ENCODE data around the gene ATP8A1. TPM values are rescaled to one million over a fixed set of nuclear protein-coding genes. Genes with fewer than 3 reads are reported as not detected.

Gene ATP8A1
- polyA plus RNA-seq, 1 donor from 2014 or later: 45.8 TPM

GRCh38 chr4:42396752-42397634, 259.9 kb downstream of the ATP8A1 start, which contains the start of gene SHISA3:
Gene SHISA3, plus strand, starts transcription at chr4:42397488. Its CDS starts 569 bp downstream, at chr4:42398057.
- no peaks in the 10 kb centered on the region for H3F3A ChIP-seq (ENCODE audit: insufficient read depth, low read length, poor library complexity, severe bottlenecking)
- no peaks in the 10 kb centered on the region for H3K36me3 ChIP-seq (ENCODE audit: insufficient read depth, low read length)
- H4K20me1 ChIP-seq (ENCODE audit: insufficient read depth): no peaks in the 10 kb centered on the region
- no peaks in the 10 kb centered on the region for H3K9me3 ChIP-seq (ENCODE audit: low read length)
- H3K4me2 ChIP-seq (ENCODE audit: low read length): peak within 1 kb of the TSS; percentile 43
- H3K27ac ChIP-seq (ENCODE audit: low read length): no peak within 1 kb of the TSS
- H2AFZ ChIP-seq (ENCODE audit: low read depth, low read length): no peak within 1 kb of the TSS
- no peaks in the 10 kb centered on the region for H3K9me2 ChIP-seq (ENCODE audit: insufficient read depth, low read length)
- H3K4me3 ChIP-seq (ENCODE audit: low read length): peak within 1 kb of the TSS; percentile 83
- no peaks in the 10 kb centered on the region for H3K79me2 ChIP-seq (replicated peaks; ENCODE audit: insufficient read depth, low read length)
- peaks cover 71% of the 10 kb centered on the region for H3K27me3 ChIP-seq (ENCODE audit: insufficient read depth, low read depth, low read length)
- H3K9ac ChIP-seq (ENCODE audit: low read length): peak within 1 kb of the TSS; percentile 40
- no peak for TF ChIP-seq REST (IDR thresholded peaks at IDR 0.05; ENCODE audit: borderline replicate concordance)
- TF ChIP-seq TAF1 (IDR thresholded peaks at IDR 0.05; ENCODE audit: low read depth): no peak
- TF ChIP-seq EZH2 (IDR thresholded peaks at IDR 0.05; ENCODE audit: borderline replicate concordance, insufficient read depth, low read length, poor library complexity, severe bottlenecking): peak; percentile 73

GRCh38 chr4:42396361-42396751, 260.5 kb downstream of the ATP8A1 start:
- no peaks in the 10 kb centered on the region for H4K20me1 ChIP-seq (ENCODE audit: insufficient read depth)
- H3K36me3 ChIP-seq (ENCODE audit: insufficient read depth, low read length): no peaks in the 10 kb centered on the region
- no peaks in the 10 kb centered on the region for H3K9me2 ChIP-seq (ENCODE audit: insufficient read depth, low read length)
- H3K27me3 ChIP-seq (ENCODE audit: insufficient read depth, low read depth, low read length): peaks cover 69% of the 10 kb centered on the region
- H3F3A ChIP-seq (ENCODE audit: insufficient read depth, low read length, poor library complexity, severe bottlenecking): no peaks in the 10 kb centered on the region
- H3K4me3 ChIP-seq (ENCODE audit: low read length): peak overlapping the region; percentile 83
- no peaks in the 10 kb centered on the region for H3K79me2 ChIP-seq (replicated peaks; ENCODE audit: insufficient read depth, low read length)
- no peaks in the 10 kb centered on the region for H3K9me3 ChIP-seq (ENCODE audit: low read length)
- no peak overlapping the region for H3K9ac ChIP-seq (ENCODE audit: low read length)
- no peak overlapping the region for H3K4me2 ChIP-seq (ENCODE audit: low read length)
- H2AFZ ChIP-seq (ENCODE audit: low read depth, low read length): no peak overlapping the region
- no peak overlapping the region for H3K27ac ChIP-seq (ENCODE audit: low read length)
- TF ChIP-seq POLR2AphosphoS5 (IDR thresholded peaks at IDR 0.05) (peak; percentile 31), EZH2 (IDR thresholded peaks at IDR 0.05; ENCODE audit: borderline replicate concordance, insufficient read depth, low read length, poor library complexity, severe bottlenecking) (peak; percentile 12), EP300 (conservative IDR thresholded peaks at IDR 0.05; ENCODE audit: poor library complexity, severe bottlenecking) (no peak)

- no peaks in the 10 kb centered on the region for H3K79me2 ChIP-seq (replicated peaks; ENCODE audit: insufficient read depth, low read length)
- no peak overlapping the region for H3K9ac ChIP-seq (ENCODE audit: low read length)
- no peak overlapping the region for H3K27ac ChIP-seq (ENCODE audit: low read length)
- no peaks in the 10 kb centered on the region for H3K36me3 ChIP-seq (ENCODE audit: insufficient read depth, low read length)
- peaks cover 61% of the 10 kb centered on the region for H3K27me3 ChIP-seq (ENCODE audit: insufficient read depth, low read depth, low read length)
- H2AFZ ChIP-seq (ENCODE audit: low read depth, low read length): no peak overlapping the region
- TF ChIP-seq EZH2 (IDR thresholded peaks at IDR 0.05; ENCODE audit: borderline replicate concordance, insufficient read depth, low read length, poor library complexity, severe bottlenecking): no peak
- no peak for TF ChIP-seq RAD21 (conservative IDR thresholded peaks at IDR 0.05)
- no peak for TF ChIP-seq CTCF (IDR thresholded peaks at IDR 0.05; ENCODE audit: poor library complexity, severe bottlenecking)
- TF ChIP-seq SMC3 (conservative IDR thresholded peaks at IDR 0.05; ENCODE audit: poor library complexity): no peak
- TF ChIP-seq POLR2AphosphoS5 (IDR thresholded peaks at IDR 0.05): no peak
- TF ChIP-seq TAF1 (IDR thresholded peaks at IDR 0.05; ENCODE audit: low read depth): no peak
- TF ChIP-seq MXI1 (conservative IDR thresholded peaks at IDR 0.05; ENCODE audit: poor library complexity, severe bottlenecking): no peak
- TF ChIP-seq REST (IDR thresholded peaks at IDR 0.05; ENCODE audit: borderline replicate concordance): no peak
- no peak for TF ChIP-seq EP300 (conservative IDR thresholded peaks at IDR 0.05; ENCODE audit: poor library complexity, severe bottlenecking)
- H4K20me1 ChIP-seq (ENCODE audit: insufficient read depth): no peaks in the 10 kb centered on the region
- H3F3A ChIP-seq (ENCODE audit: insufficient read depth, low read length, poor library complexity, severe bottlenecking): no peaks in the 10 kb centered on the region
- H3K4me3 ChIP-seq (ENCODE audit: low read length): no peak overlapping the region
- H3K4me2 ChIP-seq (ENCODE audit: low read length): no peak overlapping the region
- H3K9me3 ChIP-seq (ENCODE audit: low read length): no peaks in the 10 kb centered on the region
- no peaks in the 10 kb centered on the region for H3K9me2 ChIP-seq (ENCODE audit: insufficient read depth, low read length)
Measured at GRCh38 chr4:42395595-42395994, 261.3 kb downstream of the ATP8A1 start.
